ENCODE results near the gene FAM53B. TPM values are rescaled to one million over a fixed set of nuclear protein-coding genes. Genes with fewer than 3 reads are reported as not detected.

Gene FAM53B
- total RNA-seq, 1 experiment from 2014 or later = 11.2 TPM

DNA sequence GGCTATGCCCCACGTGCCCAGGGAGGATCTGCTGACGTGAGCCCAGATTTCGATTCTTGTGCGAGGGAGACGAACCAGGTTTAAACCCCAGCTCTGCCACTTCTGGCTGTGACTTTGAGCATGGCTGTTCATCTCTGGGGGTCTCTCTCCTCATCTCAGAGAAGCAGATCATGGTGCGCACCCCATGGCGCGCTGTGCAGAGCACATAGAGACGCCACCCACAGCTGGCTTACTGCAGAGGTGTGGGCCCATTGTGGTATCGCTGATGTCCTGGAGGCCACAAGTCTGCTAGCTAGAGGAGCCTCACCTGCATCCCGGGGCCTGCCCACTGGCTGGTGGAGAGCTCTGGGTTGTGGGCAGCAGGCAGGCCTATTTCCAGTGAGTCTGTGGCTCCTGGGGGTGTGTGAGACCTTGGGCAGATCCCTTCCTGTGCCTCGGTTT, 142.0 kb downstream of the FAM53B start:
- no TSS peak for BruUV-seq (replicated peaks)
- H3K36me3 Mint-ChIP-seq (ENCODE audit: insufficient read depth, unreplicated experiment) = peaks cover 5% of the 10 kb centered on the region
- H3K9me3 Mint-ChIP-seq (ENCODE audit: low read depth, unreplicated experiment) = no peaks in the 10 kb centered on the region
- CTCF ChIA-PET = interaction anchor here (0.6 kb wide), 1 partner anchor 392 kb away, joined by 3 read pairs; no protein-coding TSS in a partner anchor
- H3K4me1 Mint-ChIP-seq (ENCODE audit: low read depth, unreplicated experiment) = peaks cover 1% of the 10 kb centered on the region
- DNase-seq = no peak
- intact Hi-C loops (cut with micrococcal nuclease; ENCODE audit: unreplicated experiment) = no loop called here
- no peak overlapping the region for H3K4me3 Mint-ChIP-seq (ENCODE audit: low read depth, unreplicated experiment)
- TF ChIP-seq, protein P1, sequence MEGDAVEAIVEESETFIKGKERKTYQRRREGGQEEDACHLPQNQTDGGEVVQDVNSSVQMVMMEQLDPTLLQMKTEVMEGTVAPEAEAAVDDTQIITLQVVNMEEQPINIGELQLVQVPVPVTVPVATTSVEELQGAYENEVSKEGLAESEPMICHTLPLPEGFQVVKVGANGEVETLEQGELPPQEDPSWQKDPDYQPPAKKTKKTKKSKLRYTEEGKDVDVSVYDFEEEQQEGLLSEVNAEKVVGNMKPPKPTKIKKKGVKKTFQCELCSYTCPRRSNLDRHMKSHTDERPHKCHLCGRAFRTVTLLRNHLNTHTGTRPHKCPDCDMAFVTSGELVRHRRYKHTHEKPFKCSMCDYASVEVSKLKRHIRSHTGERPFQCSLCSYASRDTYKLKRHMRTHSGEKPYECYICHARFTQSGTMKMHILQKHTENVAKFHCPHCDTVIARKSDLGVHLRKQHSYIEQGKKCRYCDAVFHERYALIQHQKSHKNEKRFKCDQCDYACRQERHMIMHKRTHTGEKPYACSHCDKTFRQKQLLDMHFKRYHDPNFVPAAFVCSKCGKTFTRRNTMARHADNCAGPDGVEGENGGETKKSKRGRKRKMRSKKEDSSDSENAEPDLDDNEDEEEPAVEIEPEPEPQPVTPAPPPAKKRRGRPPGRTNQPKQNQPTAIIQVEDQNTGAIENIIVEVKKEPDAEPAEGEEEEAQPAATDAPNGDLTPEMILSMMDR (IDR thresholded peaks at IDR 0.05; ENCODE audit: unreplicated experiment) = no peak
- no peak overlapping the region for H3K27ac Mint-ChIP-seq (ENCODE audit: unreplicated experiment)
- peaks cover 15% of the 10 kb centered on the region for H3K27me3 Mint-ChIP-seq (ENCODE audit: unreplicated experiment)

DNA sequence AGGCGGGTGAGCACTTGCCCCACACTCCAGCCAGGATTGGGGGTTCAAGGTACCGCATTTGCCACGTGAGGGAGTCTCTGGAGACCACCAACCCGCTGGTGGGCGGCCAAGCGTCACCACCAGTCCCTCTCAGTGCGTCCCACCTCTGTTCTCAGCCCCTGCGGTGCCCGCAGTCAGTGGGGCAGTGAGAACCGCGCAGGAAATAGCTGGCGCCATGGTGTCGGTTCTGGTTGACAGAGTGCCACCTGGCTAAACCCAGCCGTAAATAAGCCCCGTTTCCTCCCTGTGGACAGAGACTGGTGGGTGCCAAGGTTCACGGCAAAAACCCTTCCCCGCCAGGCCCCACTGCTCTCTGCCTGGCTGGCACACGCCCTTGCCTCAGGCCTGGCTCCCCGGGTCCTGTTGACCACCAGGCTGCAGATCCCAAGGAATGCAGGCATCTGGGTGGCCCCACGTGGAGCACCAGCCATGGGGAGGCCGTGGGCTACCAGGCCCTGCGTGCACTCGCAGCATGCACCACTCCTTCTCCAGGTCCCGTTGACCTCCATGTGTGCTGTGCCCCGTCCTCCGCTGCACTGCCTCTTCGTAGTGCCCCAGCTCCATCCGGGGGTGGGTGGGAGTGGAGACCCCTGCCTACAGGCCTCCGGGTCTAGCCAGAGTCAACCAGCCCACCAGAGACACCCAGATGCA, 142.6 kb downstream of the FAM53B start:
- Mint-ChIP-seq H3K4me3 (ENCODE audit: low read depth, unreplicated experiment) (no peak overlapping the region), H3K27ac (ENCODE audit: unreplicated experiment) (no peak overlapping the region), H3K36me3 (ENCODE audit: insufficient read depth, unreplicated experiment) (peaks cover 5% of the 10 kb centered on the region), H3K4me1 (ENCODE audit: low read depth, unreplicated experiment) (peaks cover 7% of the 10 kb centered on the region), H3K9me3 (ENCODE audit: low read depth, unreplicated experiment) (no peaks in the 10 kb centered on the region), H3K27me3 (ENCODE audit: unreplicated experiment) (peaks cover 15% of the 10 kb centered on the region)
- DNase-seq = no peak
- TF ChIP-seq, protein P1 (IDR thresholded peaks at IDR 0.05; ENCODE audit: unreplicated experiment) = no peak
- intact Hi-C loops (cut with micrococcal nuclease; ENCODE audit: unreplicated experiment) = no loop called here
- CTCF ChIA-PET = interaction anchor here (0.6 kb wide), 1 partner anchor 393 kb away, joined by 3 read pairs; no protein-coding TSS in a partner anchor
- BruUV-seq (replicated peaks) = no TSS peak

DNA sequence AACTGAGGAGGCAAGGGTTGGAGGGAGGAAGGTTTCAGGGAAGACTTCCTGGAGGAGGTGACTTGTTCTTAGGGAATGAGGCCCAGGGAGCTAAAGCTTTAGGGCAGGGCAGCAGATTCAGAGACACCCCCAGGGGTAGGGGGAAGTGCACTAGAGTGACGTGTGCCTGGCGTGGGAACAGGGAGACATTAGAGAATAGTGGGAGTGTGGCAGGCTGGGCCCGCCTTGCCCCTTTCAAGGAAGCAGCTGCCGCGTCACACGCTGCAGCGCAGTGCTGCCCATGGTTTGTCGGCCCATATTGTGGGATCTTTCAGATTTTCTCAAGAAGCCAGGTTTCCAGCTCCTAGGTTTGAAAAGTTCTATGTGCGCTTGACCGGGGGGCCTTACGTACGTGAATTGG, 143.2 kb downstream of the FAM53B start:
- Mint-ChIP-seq H3K27ac (ENCODE audit: unreplicated experiment) (no peak overlapping the region), H3K4me1 (ENCODE audit: low read depth, unreplicated experiment) (peaks cover 9% of the 10 kb centered on the region), H3K9me3 (ENCODE audit: low read depth, unreplicated experiment) (no peaks in the 10 kb centered on the region), H3K4me3 (ENCODE audit: low read depth, unreplicated experiment) (no peak overlapping the region), H3K36me3 (ENCODE audit: insufficient read depth, unreplicated experiment) (peaks cover 5% of the 10 kb centered on the region), H3K27me3 (ENCODE audit: unreplicated experiment) (peaks cover 15% of the 10 kb centered on the region)
- CTCF ChIA-PET = no interaction called here
- BruUV-seq (replicated peaks) = no TSS peak
- intact Hi-C loops (cut with micrococcal nuclease; ENCODE audit: unreplicated experiment) = no loop called here
- TF ChIP-seq, protein P1 (IDR thresholded peaks at IDR 0.05; ENCODE audit: unreplicated experiment) = no peak
- no peak for DNase-seq

DNA sequence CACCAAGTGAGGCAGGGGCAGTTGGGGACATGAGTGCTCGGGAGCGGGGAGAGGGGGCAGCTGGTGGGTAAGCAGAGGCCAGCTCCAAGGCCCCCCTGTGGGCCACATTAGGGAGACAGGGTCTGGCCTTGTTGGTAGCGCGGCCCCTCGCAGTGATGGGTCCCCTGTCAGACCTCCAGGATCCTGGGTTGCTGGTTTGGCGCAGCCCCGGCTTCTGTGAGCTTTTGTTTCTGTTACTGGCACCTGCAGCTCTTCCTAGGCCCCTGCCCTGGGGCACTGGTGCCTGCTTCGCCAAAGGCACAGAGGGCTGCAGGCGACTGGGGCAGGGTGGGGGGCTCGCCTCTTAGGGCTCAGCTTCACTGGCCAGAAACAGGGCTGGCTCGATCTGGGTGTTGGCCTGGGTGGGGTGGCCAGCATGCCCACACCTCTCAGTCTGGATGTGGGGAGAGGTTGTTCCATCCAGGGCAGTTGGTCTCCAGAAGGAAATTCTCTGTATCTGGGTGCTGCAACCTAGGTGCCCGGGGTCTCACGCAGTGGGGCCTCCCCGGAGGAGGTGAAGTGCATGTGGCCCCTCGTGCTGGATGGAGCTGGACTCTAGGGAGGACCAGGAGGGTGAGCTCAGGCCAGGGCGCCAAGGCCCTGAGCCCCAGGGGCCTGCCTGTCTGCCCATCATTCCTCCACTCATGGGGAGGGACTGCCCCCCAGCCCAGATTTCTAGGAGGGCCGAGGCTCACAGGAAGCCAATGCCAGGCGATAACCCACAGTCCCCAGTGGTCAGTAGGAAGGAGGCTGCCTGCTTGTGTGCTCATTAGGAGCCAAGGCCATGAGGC, 143.9 kb downstream of the FAM53B start:
- H3K27ac Mint-ChIP-seq (ENCODE audit: unreplicated experiment) = no peak overlapping the region
- H3K4me1 Mint-ChIP-seq (ENCODE audit: low read depth, unreplicated experiment) = peaks cover 9% of the 10 kb centered on the region
- no peak overlapping the region for H3K4me3 Mint-ChIP-seq (ENCODE audit: low read depth, unreplicated experiment)
- H3K9me3 Mint-ChIP-seq (ENCODE audit: low read depth, unreplicated experiment) = no peaks in the 10 kb centered on the region
- no peak for DNase-seq
- TF ChIP-seq, protein P1 (IDR thresholded peaks at IDR 0.05; ENCODE audit: unreplicated experiment) = no peak
- H3K36me3 Mint-ChIP-seq (ENCODE audit: insufficient read depth, unreplicated experiment) = peaks cover 2% of the 10 kb centered on the region
- H3K27me3 Mint-ChIP-seq (ENCODE audit: unreplicated experiment) = peaks cover 15% of the 10 kb centered on the region
- intact Hi-C loops (cut with micrococcal nuclease; ENCODE audit: unreplicated experiment) = no loop called here
- CTCF ChIA-PET = interaction anchor here (1.0 kb wide), 1 partner anchor 11 kb away, joined by 3 read pairs; no protein-coding TSS in a partner anchor
- no TSS peak for BruUV-seq (replicated peaks)

All from Calu3 (cell line).